PFSK-1 (cell line): ENCODE results near the gene TWF2.

ENCODE experiments used
- FOXP2 ChIP-seq: optimal IDR thresholded peaks from 2 replicates; pipeline ENCODE3; 2011; ENCODE audit warnings: borderline replicate concordance, control low read depth, inconsistent platforms; ENCODE audit not compliant: insufficient read depth; ENCODE audit errors: extremely low read length, extremely low read depth
- POLR2AphosphoS5 ChIP-seq: IDR thresholded peaks from 2 replicates; pipeline ENCODE4 v1.6.1; 2012; ENCODE audit warnings: low read depth, mild to moderate bottlenecking, control low read depth, low read length, moderate library complexity
- REST ChIP-seq, 2 experiments: IDR thresholded peaks; 2 replicates each; pipeline versions ENCODE4 v1.6.1 to v1.8.0; 2011 to 2012; ENCODE audit warnings: low read depth in 2 of 2, low read length in 2 of 2, control low read depth in 1 of 2, inconsistent platforms in 1 of 2, mild to moderate bottlenecking in 1 of 2, moderate library complexity in 1 of 2; ENCODE audit not compliant: insufficient read depth in 1 of 2
- SIN3A ChIP-seq: IDR thresholded peaks from 2 replicates; pipeline ENCODE4 v1.6.1; 2012; ENCODE audit warnings: mild to moderate bottlenecking, low read length, moderate library complexity, borderline replicate concordance; ENCODE audit not compliant: insufficient read depth
- TAF1 ChIP-seq: IDR thresholded peaks from 2 replicates; pipeline ENCODE4 v1.6.1; 2012; ENCODE audit warnings: low read length, control low read depth, borderline replicate concordance; ENCODE audit not compliant: insufficient read depth

TWF2 gene

DNA sequence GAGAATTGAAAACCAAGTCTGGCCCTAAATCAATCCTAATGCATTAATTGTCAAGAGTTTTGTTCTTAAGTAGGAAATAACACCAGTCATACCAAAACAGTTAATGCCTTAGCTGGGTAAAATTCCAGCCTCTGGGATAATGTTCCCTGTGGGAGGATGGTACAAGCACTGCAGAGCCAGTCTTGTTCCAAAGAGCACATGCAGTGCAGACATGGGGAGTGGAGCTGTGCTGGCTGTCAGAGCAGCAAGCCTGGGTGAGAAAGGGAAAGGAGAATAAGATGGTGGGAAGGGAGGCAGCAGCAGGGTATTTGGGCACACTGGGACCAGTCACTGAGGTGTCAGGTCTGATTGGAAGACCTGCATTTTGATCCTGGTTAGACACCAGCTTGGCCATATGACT is 28.9 kb downstream of the TWF2 start:
- TF ChIP-seq REST (IDR thresholded peaks at IDR 0.05; ENCODE audit: insufficient read depth in 1 of 2, low read depth in 2 of 2, low read length in 2 of 2) (no peak), POLR2AphosphoS5 (no peak), FOXP2 (no peak), SIN3A (no peak), TAF1 (no peak)

GRCh38 chr3:52208556-52208955 is 30.4 kb downstream of the TWF2 start:
- no peak for TF ChIP-seq FOXP2
- no peak for TF ChIP-seq REST (IDR thresholded peaks at IDR 0.05; ENCODE audit: insufficient read depth in 1 of 2, low read depth in 2 of 2, low read length in 2 of 2)
- TF ChIP-seq TAF1: no peak
- TF ChIP-seq SIN3A: no peak
- no peak for TF ChIP-seq POLR2AphosphoS5

DNA sequence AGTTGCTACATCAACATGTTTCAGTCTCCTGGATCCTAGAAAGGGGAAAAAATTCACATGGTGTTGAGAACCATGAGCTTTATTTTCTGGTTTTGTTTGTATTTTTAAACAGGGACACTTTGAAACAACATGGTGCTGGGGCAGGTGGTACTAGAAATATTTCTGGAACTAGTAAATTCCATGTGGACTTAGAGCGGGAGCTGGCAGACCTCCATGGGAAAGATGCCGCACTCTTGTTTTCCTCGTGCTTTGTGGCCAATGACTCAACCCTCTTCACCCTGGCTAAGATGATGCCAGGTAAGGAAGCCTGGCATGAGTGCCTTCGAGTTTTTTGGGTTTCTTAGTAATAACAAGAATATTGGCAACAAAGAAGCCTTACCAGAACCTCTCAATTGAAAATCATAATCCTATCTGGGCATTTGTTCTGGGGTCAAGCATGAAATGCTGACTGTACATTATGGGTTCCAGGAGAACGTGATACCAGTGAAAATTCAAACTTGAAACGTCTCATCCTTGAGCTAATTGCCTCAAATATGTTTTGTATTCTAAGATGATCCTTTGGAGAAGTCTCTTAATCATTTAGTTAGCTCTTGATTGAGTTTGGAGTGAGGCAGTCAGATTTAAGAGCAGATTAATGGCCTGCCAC is 33.1 kb downstream of the TWF2 start:
- TF ChIP-seq FOXP2 (no peak), TAF1 (no peak), REST (IDR thresholded peaks at IDR 0.05; ENCODE audit: insufficient read depth in 1 of 2, low read depth in 2 of 2, low read length in 2 of 2) (no peak), SIN3A (no peak), POLR2AphosphoS5 (no peak)

GRCh38 chr3:52204337-52205073 is 34.5 kb downstream of the TWF2 start:
- TF ChIP-seq FOXP2 (no peak), REST (IDR thresholded peaks at IDR 0.05; ENCODE audit: insufficient read depth in 1 of 2, low read depth in 2 of 2, low read length in 2 of 2) (no peak), TAF1 (no peak), POLR2AphosphoS5 (no peak), SIN3A (no peak)

GRCh38 chr3:52203701-52204100 is 35.3 kb downstream of the TWF2 start:
- TF ChIP-seq POLR2AphosphoS5 (no peak), REST (IDR thresholded peaks at IDR 0.05; ENCODE audit: insufficient read depth in 1 of 2, low read depth in 2 of 2, low read length in 2 of 2) (no peak), TAF1 (no peak), FOXP2 (no peak), SIN3A (no peak)
